ENCODE results near the gene PLEK.
A peak's percentile ranks its signal among the peaks of the same experiment; 100 is the strongest.

The PLEK gene

DNA sequence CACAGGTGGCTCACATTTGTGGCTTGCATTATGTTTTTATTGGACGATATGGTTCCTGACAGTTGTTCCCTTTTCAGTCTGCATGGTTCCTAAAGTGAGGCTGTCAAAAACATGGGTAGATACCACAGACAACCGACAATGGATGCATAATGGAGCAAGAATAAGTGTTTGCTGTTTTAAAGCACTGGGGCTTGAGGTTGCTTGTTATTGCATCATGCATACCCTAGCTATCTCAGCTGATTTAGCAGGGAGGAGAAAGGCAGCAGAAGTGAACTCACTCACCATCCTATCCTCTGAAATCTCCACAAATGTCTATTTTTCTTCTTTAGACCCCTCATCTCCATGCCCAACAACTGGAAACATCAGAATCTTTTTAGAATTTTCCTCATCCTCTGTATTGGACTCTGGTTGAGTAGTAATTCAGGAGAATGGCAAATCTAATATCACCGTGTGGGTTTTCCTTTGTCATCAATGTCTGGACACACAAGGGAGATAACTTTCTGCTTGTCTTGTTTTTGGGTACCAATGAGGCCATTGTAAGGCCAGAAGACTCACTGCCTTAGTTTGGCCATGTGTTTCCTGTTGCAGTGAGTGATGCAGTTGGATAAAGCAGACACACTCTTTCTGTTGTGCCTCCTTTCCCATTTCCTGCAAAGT is 55.3 kb downstream of the PLEK start:
- no peak overlapping the region for H3K4me3 Mint-ChIP-seq
- H3K27me3 Mint-ChIP-seq, result no peaks in the 10 kb centered on the region
- H3K36me3 Mint-ChIP-seq, result peaks cover 0 to 4% of the 10 kb centered on the region in 2 donors
- H3K9me3 Mint-ChIP-seq, result peaks cover 3% of the 10 kb centered on the region in 2 donors
- no peak for DNase-seq
- no peak for ATAC-seq (replicated peaks)
- H3K27ac Mint-ChIP-seq, result no peak overlapping the region
- peaks cover 48 to 62% of the 10 kb centered on the region in 2 donors for H3K4me1 Mint-ChIP-seq

DNA sequence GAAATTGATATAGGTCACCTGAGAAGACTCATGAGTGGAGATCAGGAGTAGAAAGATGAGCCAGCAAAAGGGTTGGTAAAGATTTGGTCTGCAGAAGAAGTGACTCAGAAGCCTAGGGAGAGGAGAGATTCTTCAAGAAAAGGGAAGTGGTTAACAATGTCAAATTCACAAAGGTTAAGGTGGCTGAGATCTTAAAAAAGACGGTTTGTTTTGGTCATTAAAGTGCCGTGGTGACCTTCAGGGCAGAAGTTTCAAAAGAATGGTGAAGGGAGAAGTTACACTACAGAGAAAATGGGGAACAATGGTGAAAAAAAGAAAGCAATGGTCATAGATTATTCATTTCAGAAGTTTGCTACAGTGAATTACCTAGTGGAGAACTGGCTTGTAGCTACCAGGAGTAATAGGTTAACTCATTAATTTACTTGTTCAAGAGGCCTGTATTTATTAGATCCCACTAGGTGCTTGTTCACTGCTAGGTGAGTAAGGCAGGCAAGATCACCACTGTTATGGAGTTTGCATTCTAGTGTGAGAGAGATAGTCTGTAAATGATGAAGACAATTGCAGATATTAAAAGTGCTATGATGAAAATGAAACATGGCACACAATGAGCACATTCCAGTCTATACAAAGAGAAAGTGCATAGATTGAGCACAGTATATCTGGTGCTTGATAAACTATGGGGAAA is 59.0 kb downstream of the PLEK start:
- H3K9me3 Mint-ChIP-seq, result no peaks in the 10 kb centered on the region
- no peaks in the 10 kb centered on the region for H3K36me3 Mint-ChIP-seq
- no peak overlapping the region for H3K4me3 Mint-ChIP-seq
- H3K4me1 Mint-ChIP-seq, result peaks cover 32 to 48% of the 10 kb centered on the region in 2 donors
- ATAC-seq (replicated peaks) (peak; percentile 91 to 93), DNase-seq (peak; percentile 63)
- no peaks in the 10 kb centered on the region for H3K27me3 Mint-ChIP-seq
- H3K27ac Mint-ChIP-seq, result no peak overlapping the region

DNA sequence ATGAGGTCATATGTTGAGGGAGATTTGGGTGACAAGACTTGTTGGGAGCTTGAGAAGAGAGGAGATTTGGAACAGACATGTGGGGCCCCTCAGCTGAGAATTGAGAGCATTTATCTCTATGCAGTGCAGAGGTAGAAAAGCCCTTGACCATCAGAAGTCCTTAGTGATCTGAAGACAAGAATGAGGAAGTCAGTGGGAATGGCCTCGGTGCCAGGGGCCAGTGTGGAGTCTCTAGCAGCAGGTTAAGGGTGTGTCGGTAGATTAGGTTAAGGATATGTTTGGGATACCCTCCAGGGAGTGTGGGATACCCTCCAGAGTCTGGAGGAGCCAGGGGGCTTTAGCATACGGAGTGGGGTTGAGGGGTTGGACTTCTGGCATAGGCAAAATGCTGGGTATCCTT is 60.4 kb downstream of the PLEK start:
- ATAC-seq (replicated peaks) (no peak), DNase-seq (no peak)
- H3K4me3 Mint-ChIP-seq, result no peak overlapping the region
- no peak overlapping the region for H3K27ac Mint-ChIP-seq
- H3K4me1 Mint-ChIP-seq, result peaks cover 24 to 43% of the 10 kb centered on the region in 2 donors
- no peaks in the 10 kb centered on the region for H3K36me3 Mint-ChIP-seq
- no peaks in the 10 kb centered on the region for H3K9me3 Mint-ChIP-seq
- H3K27me3 Mint-ChIP-seq, result no peaks in the 10 kb centered on the region

DNA sequence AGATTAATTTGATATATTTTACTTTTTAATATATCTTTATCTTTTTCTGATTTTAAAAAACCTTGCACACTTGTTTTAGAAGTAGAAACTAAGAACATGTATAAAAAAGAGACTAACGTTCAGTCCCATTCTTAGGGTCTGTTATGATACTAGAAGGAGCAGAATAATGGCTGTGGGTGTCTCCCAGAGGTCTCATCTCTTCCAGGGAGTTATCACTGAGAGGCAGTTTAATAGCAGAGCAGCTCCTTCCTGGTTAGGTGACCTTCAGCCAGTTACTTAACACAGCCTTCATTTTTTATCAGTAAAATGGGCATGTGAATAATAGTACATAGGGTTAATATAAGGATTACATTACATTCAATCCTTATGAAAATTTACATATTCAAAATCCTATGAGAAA is 61.4 kb downstream of the PLEK start:
- H3K4me1 Mint-ChIP-seq, result peaks cover 19 to 33% of the 10 kb centered on the region in 2 donors
- H3K9me3 Mint-ChIP-seq, result no peaks in the 10 kb centered on the region
- H3K36me3 Mint-ChIP-seq, result no peaks in the 10 kb centered on the region
- no peak overlapping the region for H3K4me3 Mint-ChIP-seq
- DNase-seq (no peak), ATAC-seq (replicated peaks) (no peak)
- no peak overlapping the region for H3K27ac Mint-ChIP-seq
- H3K27me3 Mint-ChIP-seq, result no peaks in the 10 kb centered on the region

DNA sequence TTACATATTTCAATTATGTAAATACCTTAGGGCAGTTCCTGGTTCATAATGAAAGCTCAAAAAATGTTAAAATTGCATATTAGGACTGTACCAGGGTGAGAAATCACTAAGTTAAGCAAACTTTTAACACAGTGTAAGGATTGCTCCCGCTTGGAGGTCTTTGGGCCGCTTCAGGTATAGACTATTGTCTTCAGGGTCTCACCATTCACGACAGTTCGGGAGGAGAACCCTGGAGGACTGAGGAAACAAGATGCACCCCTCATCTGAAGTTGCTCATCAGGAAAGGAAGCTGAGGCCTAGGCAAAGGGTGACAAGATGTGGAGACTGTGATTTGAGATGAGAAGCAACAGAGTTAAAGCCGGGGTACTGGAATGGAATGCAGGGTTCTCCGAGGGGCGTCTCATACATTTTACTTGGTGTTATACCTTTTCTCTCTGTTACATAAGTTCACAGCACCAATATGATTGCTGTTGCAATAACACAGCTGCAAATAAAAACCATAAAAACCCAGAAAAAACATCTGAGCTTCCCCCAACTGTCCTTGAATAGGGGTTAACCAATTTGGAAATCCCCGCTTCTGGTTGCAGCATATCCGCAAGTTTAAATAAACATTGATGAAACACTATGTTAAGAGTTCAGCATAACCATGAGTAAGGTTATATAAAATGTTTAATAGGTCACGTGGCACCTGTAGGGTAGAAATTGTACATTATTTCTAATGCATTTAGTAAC is 61.9 kb downstream of the PLEK start:
- peak in 1 of 2 donors; percentile 6 for ATAC-seq (replicated peaks)
- no peak overlapping the region for H3K4me3 Mint-ChIP-seq
- no peaks in the 10 kb centered on the region for H3K27me3 Mint-ChIP-seq
- H3K4me1 Mint-ChIP-seq, result peaks cover 13 to 28% of the 10 kb centered on the region in 2 donors
- H3K36me3 Mint-ChIP-seq, result no peaks in the 10 kb centered on the region
- peak overlapping the region; percentile 25 for H3K27ac Mint-ChIP-seq
- no peaks in the 10 kb centered on the region for H3K9me3 Mint-ChIP-seq
- no peak for DNase-seq

DNA sequence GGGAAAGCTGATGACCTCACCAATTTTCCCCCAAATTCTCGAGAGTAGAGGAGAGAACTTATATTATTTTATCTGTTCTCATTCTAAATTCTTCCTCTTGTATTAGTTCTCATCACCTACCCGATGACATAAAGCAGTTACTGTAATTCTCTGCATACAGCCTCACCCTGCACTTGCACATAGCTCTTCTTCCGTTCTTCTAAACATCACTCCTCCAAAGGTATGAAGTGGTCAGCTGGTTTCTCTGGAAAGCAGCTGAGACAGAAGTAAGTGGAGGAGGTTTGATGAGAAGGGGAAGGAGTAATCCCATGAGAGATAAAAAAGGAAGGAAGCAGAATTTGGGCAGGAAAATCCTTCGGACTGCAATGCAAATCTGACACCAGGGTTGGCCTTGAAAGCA is 63.0 kb downstream of the PLEK start:
- DNase-seq (no peak), ATAC-seq (replicated peaks) (no peak)
- Mint-ChIP-seq H3K27ac (no peak overlapping the region), H3K4me3 (no peak overlapping the region), H3K36me3 (peaks cover 0 to 4% of the 10 kb centered on the region in 2 donors), H3K27me3 (no peaks in the 10 kb centered on the region), H3K4me1 (peaks cover 15 to 27% of the 10 kb centered on the region in 2 donors), H3K9me3 (peaks cover 0 to 2% of the 10 kb centered on the region in 2 donors)

DNA sequence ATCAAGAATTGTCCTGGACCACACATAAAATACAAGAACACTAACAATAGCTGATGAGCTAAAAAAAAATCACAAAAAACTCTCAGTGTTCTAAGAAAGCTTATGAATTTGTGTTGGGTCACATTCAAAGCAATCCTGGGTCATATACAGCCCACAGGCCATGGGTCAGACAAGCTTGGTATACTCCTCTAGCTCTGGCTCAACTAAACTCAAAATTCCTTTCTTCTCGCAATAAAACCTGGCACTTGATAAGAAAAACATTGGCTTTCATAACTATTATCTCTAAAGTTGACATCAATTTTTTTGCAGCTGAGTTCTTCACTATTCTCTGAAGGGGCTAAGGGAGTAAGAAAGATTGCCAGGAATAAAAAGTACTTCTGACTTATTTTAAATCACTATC is 63.7 kb downstream of the PLEK start:
- DNase-seq (no peak), ATAC-seq (replicated peaks) (no peak)
- Mint-ChIP-seq H3K36me3 (peaks cover 0 to 4% of the 10 kb centered on the region in 2 donors), H3K9me3 (peaks cover 0 to 2% of the 10 kb centered on the region in 2 donors), H3K4me1 (peaks cover 15 to 27% of the 10 kb centered on the region in 2 donors), H3K4me3 (no peak overlapping the region), H3K27me3 (no peaks in the 10 kb centered on the region), H3K27ac (no peak overlapping the region)

DNA sequence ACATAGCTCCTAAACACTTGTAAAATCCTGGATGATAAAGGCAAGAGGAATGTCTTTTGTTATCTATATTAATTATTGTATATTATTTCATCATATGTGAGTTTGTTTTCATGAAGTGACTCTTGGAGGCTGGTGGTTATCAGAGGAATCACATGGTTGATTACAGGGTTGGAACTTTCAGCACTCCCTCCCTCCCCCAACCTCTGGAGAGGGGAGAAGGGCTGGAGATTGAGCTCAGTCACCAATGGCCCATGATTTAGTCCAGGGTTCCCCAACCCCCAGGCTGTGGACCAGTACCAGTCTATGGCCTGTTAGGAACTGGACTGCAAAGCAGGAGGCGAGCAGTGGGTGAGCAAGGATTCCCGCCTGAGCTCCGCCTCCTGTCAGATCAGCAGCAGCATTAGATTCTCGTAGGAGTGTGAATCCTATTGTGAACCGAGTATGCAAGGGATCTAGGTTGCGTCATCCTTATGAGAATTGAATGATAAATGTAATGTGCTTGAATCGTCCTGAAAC is 64.3 kb downstream of the PLEK start:
- DNase-seq, result no peak
- Mint-ChIP-seq H3K36me3 (peaks cover 0 to 4% of the 10 kb centered on the region in 2 donors), H3K4me3 (no peak overlapping the region), H3K27ac (no peak overlapping the region), H3K4me1 (peaks cover 15 to 27% of the 10 kb centered on the region in 2 donors), H3K27me3 (no peaks in the 10 kb centered on the region), H3K9me3 (peaks cover 0 to 2% of the 10 kb centered on the region in 2 donors)
- no peak for ATAC-seq (replicated peaks)

DNA sequence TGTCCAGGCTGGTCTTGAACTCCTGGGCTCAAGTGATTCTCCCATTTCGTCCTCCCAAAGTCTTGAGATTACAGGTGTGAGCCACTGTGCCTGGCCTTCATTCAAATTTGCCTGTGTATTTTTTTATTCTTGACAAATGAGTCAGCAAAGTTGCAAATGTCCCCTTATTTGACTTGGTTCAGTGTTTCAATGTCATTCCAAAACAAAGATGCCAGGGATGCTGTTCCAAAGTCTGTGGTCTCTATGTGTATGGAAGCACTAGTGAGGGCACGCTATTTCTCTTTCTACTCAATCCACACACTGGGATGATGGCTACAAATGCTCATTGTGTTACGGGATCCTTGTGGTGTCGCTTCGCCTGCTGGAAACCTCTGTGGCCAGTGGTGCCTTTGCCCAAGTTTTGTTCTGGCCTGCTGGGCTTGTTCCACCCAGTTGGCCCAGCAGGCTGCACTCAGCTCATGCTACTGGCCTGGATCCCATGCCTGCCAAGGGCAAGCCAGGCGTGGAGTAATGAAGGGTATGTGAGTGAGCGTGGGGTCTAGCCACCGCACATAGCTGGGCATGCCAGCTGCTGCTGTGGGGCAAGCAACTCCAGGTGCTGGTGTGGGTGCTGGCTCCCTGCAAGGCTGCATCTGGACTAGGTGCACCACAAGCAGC is 66.4 kb downstream of the PLEK start:
- ATAC-seq (replicated peaks), result no peak
- peaks cover 23 to 42% of the 10 kb centered on the region in 2 donors for H3K4me1 Mint-ChIP-seq
- H3K4me3 Mint-ChIP-seq, result no peak overlapping the region
- H3K27me3 Mint-ChIP-seq, result no peaks in the 10 kb centered on the region
- H3K36me3 Mint-ChIP-seq, result peaks cover 0 to 4% of the 10 kb centered on the region in 2 donors
- no peak overlapping the region for H3K27ac Mint-ChIP-seq
- no peak for DNase-seq
- H3K9me3 Mint-ChIP-seq, result peaks cover 0 to 6% of the 10 kb centered on the region in 2 donors

DNA sequence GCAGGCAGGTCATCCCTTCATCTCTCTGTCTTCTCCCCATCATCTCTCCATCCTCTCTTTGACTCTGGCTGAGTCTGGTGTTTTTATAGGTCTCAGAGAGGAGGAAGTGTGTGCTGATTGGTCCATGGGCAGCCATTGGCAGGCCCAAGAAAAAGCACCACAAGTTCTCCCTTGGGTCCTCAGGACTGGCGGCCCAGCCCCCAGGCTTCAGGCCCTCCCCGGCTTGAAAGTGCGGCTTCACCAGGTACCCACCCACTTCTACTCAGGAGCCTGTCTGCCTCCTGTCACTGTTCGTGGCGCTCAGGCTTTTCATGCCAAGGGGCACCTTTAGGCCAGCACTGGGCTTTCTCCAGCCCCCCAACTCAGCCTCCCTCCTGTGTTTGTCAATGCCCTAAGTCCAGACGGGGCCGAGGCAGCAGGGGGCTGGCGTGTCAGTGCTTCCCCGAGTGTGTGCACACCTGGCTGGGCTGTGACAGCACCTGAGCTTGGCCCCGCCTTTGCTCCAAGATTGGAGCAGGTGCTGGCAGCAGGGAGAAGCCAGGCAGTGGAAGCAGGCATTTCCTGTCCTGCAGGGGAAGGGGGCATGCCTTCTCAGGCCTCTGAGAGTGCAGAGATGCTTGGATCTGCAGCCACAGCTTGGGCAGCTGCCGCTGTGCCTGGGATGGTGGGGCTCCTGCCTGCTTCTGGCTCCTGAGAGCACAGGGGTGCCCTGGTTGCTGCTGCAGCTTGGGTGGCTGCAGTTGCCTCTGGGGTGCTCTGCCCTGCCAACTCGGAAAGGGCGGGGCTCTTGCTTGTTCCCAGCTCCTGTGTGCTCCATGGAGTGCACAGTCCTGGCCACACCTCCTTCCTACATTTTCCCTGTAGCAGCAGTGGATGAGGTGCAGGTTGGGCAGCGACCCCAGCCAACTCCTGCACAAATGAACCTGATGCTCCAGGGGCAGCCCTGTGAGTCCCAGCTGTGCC is 67.9 kb downstream of the PLEK start:
- Mint-ChIP-seq H3K36me3 (peaks cover 0 to 4% of the 10 kb centered on the region in 2 donors), H3K9me3 (peaks cover 0 to 6% of the 10 kb centered on the region in 2 donors), H3K4me3 (no peak overlapping the region), H3K27me3 (no peaks in the 10 kb centered on the region), H3K27ac (no peak overlapping the region), H3K4me1 (peaks cover 22 to 36% of the 10 kb centered on the region in 2 donors)
- ATAC-seq (replicated peaks) (no peak), DNase-seq (no peak)

DNA sequence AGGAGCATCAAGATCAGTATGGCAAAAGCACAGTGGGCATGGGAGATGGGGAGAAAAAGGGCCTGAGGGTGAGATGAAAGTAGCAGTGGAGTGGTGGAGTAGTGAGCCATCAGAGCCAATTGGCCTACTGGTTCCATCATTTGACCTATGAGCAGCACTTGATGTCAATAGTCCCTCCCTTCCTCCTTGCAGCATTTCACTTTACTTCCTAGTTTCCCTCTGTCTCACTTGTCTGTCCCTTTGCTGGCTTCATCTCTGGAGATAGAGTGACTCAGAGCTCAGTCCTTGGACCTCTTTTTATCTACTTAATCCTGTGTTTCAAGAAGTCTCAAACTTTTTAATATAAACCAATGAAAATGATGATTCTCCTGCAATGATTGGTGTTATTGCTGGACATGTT is 69.9 kb downstream of the PLEK start:
- Mint-ChIP-seq H3K4me3 (no peak overlapping the region), H3K9me3 (peaks cover 0 to 8% of the 10 kb centered on the region in 2 donors), H3K4me1 (peaks cover 28 to 41% of the 10 kb centered on the region in 2 donors), H3K27me3 (no peaks in the 10 kb centered on the region), H3K36me3 (peaks cover 0 to 10% of the 10 kb centered on the region in 2 donors), H3K27ac (no peak overlapping the region)
- ATAC-seq (replicated peaks), result peak; percentile 33 to 34
- DNase-seq, result no peak

DNA sequence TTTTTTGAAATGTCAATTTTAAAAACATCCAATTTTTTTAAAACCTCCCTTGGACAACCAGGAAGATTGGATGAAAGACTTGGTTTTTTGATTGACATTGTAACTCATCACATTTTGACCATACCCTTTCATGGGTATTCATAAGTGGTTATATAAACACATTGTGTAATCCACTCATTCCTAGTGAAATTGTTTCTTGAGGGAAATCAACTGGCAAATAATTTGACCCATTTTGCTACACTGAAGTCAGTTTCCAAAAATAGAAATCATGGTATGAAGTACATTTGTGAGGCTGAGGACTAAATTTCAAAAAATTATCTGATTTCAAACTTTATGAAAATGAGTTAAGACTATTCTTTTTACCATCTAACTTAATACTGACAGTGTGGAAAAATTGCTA is 70.5 kb downstream of the PLEK start:
- no peak for ATAC-seq (replicated peaks)
- Mint-ChIP-seq H3K27me3 (no peaks in the 10 kb centered on the region), H3K4me1 (peaks cover 34 to 44% of the 10 kb centered on the region in 2 donors), H3K9me3 (peaks cover 0 to 8% of the 10 kb centered on the region in 2 donors), H3K4me3 (no peak overlapping the region), H3K27ac (no peak overlapping the region), H3K36me3 (peaks cover 0 to 10% of the 10 kb centered on the region in 2 donors)
- no peak for DNase-seq

DNA sequence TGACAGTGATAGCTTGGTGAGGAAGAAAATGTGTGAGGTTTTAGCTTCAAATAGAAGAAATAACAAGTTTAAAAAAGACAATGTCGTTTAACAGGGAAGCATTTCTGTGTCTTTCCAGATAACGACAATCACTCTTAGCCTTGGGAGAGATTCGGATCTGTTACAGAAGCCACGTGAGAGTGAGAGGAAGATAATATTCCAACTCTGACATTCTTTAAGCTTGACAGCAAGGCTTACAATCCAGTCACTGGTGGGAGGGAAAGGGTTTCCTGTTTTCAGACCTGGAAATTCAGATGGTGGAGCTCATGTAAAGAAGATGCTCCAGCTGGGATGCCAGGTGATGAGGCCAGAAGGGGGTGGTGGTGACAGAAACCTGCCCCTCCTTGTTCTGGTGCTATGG is 71.2 kb downstream of the PLEK start:
- no peak for ATAC-seq (replicated peaks)
- peaks cover 39 to 49% of the 10 kb centered on the region in 2 donors for H3K4me1 Mint-ChIP-seq
- peaks cover 0 to 10% of the 10 kb centered on the region in 2 donors for H3K36me3 Mint-ChIP-seq
- DNase-seq, result no peak
- H3K27ac Mint-ChIP-seq, result no peak overlapping the region
- H3K4me3 Mint-ChIP-seq, result no peak overlapping the region
- H3K9me3 Mint-ChIP-seq, result peaks cover 0 to 8% of the 10 kb centered on the region in 2 donors
- no peaks in the 10 kb centered on the region for H3K27me3 Mint-ChIP-seq
